Loucy (cell line): ENCODE results near the gene APEX2.
A peak's percentile ranks its signal among the peaks of the same experiment; 100 is the strongest.

Experiments
- H2AFZ ChIP-seq: fragments of 200-600 bp; sonication (generic); 2 replicates; pipeline ENCODE4 v1.6.0; 2016; ENCODE audit warnings: antibody characterized with exemption, mild to moderate bottlenecking, low read length, moderate library complexity
- H3F3A ChIP-seq: fragments of 200-600 bp; 2 replicates; pipeline ENCODE4 v1.6.0; 2016; ENCODE audit warnings: antibody characterized with exemption, low read depth, mild to moderate bottlenecking
- H3K27me3 ChIP-seq: fragments of 200-600 bp; sonication (generic); 2 replicates; pipeline ENCODE4 v1.6.1; 2014; ENCODE audit warnings: low read length, mild to moderate bottlenecking; ENCODE audit not compliant: insufficient read depth, poor library complexity, severe bottlenecking
- H3K36me3 ChIP-seq: fragments of 200-600 bp; sonication (generic); 2 replicates; pipeline ENCODE4 v1.6.1; 2016; ENCODE audit warnings: low read length; ENCODE audit not compliant: insufficient read depth
- H3K4me1 ChIP-seq: fragments of 200-600 bp; sonication (generic); 2 replicates; pipeline ENCODE4 v1.5.1; 2014; ENCODE audit warnings: low read length, mild to moderate bottlenecking; ENCODE audit not compliant: insufficient read depth, poor library complexity, severe bottlenecking
- H3K4me2 ChIP-seq: fragments of 200-600 bp; sonication (generic); 2 replicates; pipeline ENCODE4 v1.6.0; 2014; ENCODE audit warnings: antibody characterized with exemption, low read length, low read depth, mild to moderate bottlenecking; ENCODE audit not compliant: poor library complexity, severe bottlenecking
- H3K4me3 ChIP-seq: fragments of 200-600 bp; sonication (generic); 2 replicates; pipeline ENCODE4 v1.5.1; 2014; ENCODE audit warnings: low read length, mild to moderate bottlenecking, mixed read lengths; ENCODE audit not compliant: poor library complexity, severe bottlenecking
- H3K79me2 ChIP-seq: fragments of 200-600 bp; sonication (generic); 2 replicates; pipeline ENCODE4 v1.6.1; 2014; ENCODE audit warnings: low read length; ENCODE audit not compliant: insufficient read depth
- H3K9ac ChIP-seq: fragments of 200-600 bp; sonication (generic); 2 replicates; pipeline ENCODE4 v1.6.0; 2014; ENCODE audit warnings: mild to moderate bottlenecking, low read depth, low read length, moderate library complexity; ENCODE audit not compliant: poor library complexity, severe bottlenecking
- H3K9me2 ChIP-seq: fragments of 200-600 bp; sonication (generic); replicated peaks from 2 replicates; pipeline ENCODE4 v1.6.1; 2016; ENCODE audit warnings: low read depth, low read length, mixed read lengths
- H3K9me3 ChIP-seq: fragments of 200-600 bp; sonication (generic); 2 replicates; pipeline ENCODE4 v1.6.1; 2014; ENCODE audit warnings: mild to moderate bottlenecking, antibody characterized with exemption, low read length, low read depth; ENCODE audit not compliant: insufficient read depth
- H4K20me1 ChIP-seq: fragments of 200-600 bp; sonication (generic); 2 replicates; pipeline ENCODE4 v1.6.0; 2014; ENCODE audit warnings: antibody characterized with exemption, low read length, mild to moderate bottlenecking; ENCODE audit not compliant: insufficient read depth, poor library complexity, severe bottlenecking
- CTCF ChIP-seq: fragments of 200-600 bp; sonication (generic); conservative IDR thresholded peaks from 2 replicates; pipeline ENCODE4 v1.5.1; 2014; ENCODE audit warnings: mild to moderate bottlenecking, antibody characterized with exemption, low read length
- EZH2phosphoT487 ChIP-seq: fragments of 200-600 bp; IDR thresholded peaks from 2 replicates; pipeline ENCODE4 v1.6.1; 2018; ENCODE audit warnings: antibody characterized with exemption, mild to moderate bottlenecking, moderate library complexity, borderline replicate concordance

Gene APEX2

GRCh38 chrX:55057675-55058249 lies 57.6 kb downstream of the APEX2 start:
- Histone ChIP-seq H3K9ac (no peak overlapping the region), H3K4me1 (peaks cover 5% of the 10 kb centered on the region), H3K9me2 (no peaks in the 10 kb centered on the region), H3K79me2 (no peaks in the 10 kb centered on the region), H3K4me3 (peak overlapping the region; percentile 52), H3K4me2 (peak overlapping the region; percentile 77), H3F3A (no peaks in the 10 kb centered on the region), H3K27me3 (no peaks in the 10 kb centered on the region), H3K36me3 (no peaks in the 10 kb centered on the region), H4K20me1 (no peaks in the 10 kb centered on the region), H2AFZ (peak overlapping the region; percentile 60; the same call in 1 of the 2 replicates), H3K9me3 (no peaks in the 10 kb centered on the region)
- TF ChIP-seq EZH2phosphoT487 (no peak), CTCF (peak; percentile 73)
